ENCODE results near the gene SRGN. TPM values are rescaled to one million over a fixed set of nuclear protein-coding genes. Genes with fewer than 3 reads are reported as not detected.

The SRGN gene
- total and polyA plus RNA-seq, 2 of the 13 experiments (the other 11 are each of a cell fraction or from before 2014, with no cell fraction given) = 0.09 TPM; not detected in 1

GRCh38 chr10:69057261-69057950, 30.5 kb upstream of the SRGN start (continued):
- TF ChIP-seq POLR2AphosphoS5 (IDR thresholded peaks at IDR 0.05; ENCODE audit: low read depth, low read length) (peak; percentile 40; the same call in 1 of the 2 replicates), ZNF777 (CRISPR knock-in tag; IDR thresholded peaks at IDR 0.05) (peak; percentile 63; the same call in 1 of the 2 replicates), CEBPG (CRISPR knock-in tag; IDR thresholded peaks at IDR 0.05) (no peak), ELF3 (CRISPR knock-in tag; IDR thresholded peaks at IDR 0.05) (peak; percentile 40; the same call in 1 of the 2 replicates), POLR2G (IDR thresholded peaks at IDR 0.05; ENCODE audit: low read depth, low read length) (peak; percentile 38; the same call in 1 of the 2 replicates), HMGXB4 (CRISPR knock-in tag; IDR thresholded peaks at IDR 0.05; ENCODE audit: borderline replicate concordance in 1 of 2, low read depth in 1 of 2) (peak in 1 of 2 experiments; percentile 40; a peak in 1 of 4 replicates), DNMT3B (CRISPR knock-in tag; conservative IDR thresholded peaks at IDR 0.05) (no peak), NFKB2 (CRISPR knock-in tag; IDR thresholded peaks at IDR 0.05; ENCODE audit: borderline replicate concordance) (peak; percentile 26; the same call in 1 of the 2 replicates), GABPA (IDR thresholded peaks at IDR 0.05; ENCODE audit: low read depth, low read length) (no peak), GABPA (CRISPR knock-in tag; IDR thresholded peaks at IDR 0.05; ENCODE audit: low read depth) (peak; percentile 49; the same call in 1 of the 2 replicates), FIP1L1 (IDR thresholded peaks at IDR 0.05; ENCODE audit: borderline replicate concordance, insufficient read depth, low read depth, low read length) (no peak), ZNF790 (CRISPR knock-in tag; IDR thresholded peaks at IDR 0.05; ENCODE audit: borderline replicate concordance) (no peak), ZC3H4 (CRISPR knock-in tag; IDR thresholded peaks at IDR 0.05; ENCODE audit: borderline replicate concordance) (no peak), GABPB1 (CRISPR knock-in tag; IDR thresholded peaks at IDR 0.05) (peak; percentile 48; the same call in 1 of the 2 replicates), SALL1 (CRISPR knock-in tag; IDR thresholded peaks at IDR 0.05) (0 out of 2 replicates have a peak, but pooled peaks have one; percentile 23), ZNF7 (CRISPR knock-in tag; IDR thresholded peaks at IDR 0.05) (peak; percentile 91)
